Measurements from ENCODE around the gene LMO4.
A peak's percentile ranks its signal among the peaks of the same experiment; 100 is the strongest.

The LMO4 gene

DNA sequence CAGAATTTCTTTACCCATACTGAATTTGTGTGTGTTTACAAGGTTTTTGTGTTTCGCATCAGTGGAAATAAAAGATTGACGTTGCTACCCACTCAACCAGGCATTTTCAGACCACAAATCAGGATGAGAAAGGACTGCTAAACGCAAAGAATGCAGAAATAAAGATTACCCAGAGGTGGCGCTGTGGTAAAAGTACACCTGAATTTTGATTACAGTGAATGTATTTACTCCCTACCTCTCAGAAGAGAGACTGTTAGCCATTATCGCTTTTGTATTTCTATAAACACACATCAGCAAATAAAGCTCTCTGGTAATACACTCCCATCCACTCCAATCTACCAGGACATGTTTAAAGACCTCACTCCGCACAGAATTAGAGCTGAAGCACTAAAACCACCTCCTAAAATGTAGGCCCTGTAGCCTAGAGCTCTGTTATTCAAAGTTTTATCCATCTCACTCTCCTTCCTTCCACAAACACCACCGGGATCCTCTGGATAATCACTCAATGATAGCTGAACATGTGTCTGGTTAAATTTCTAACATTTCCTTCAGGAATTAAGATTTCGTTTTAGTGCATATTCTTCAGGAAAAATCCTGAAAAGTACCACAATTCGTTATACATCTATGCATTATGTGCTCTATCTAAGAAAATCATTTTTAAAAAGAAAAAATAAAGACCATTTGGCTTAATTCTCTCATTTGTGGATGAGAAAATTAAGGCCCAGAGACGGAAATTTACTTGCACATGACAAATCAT is 2.5 kb upstream of the LMO4 start:
- H3K9ac ChIP-seq: no peak overlapping the region

DNA sequence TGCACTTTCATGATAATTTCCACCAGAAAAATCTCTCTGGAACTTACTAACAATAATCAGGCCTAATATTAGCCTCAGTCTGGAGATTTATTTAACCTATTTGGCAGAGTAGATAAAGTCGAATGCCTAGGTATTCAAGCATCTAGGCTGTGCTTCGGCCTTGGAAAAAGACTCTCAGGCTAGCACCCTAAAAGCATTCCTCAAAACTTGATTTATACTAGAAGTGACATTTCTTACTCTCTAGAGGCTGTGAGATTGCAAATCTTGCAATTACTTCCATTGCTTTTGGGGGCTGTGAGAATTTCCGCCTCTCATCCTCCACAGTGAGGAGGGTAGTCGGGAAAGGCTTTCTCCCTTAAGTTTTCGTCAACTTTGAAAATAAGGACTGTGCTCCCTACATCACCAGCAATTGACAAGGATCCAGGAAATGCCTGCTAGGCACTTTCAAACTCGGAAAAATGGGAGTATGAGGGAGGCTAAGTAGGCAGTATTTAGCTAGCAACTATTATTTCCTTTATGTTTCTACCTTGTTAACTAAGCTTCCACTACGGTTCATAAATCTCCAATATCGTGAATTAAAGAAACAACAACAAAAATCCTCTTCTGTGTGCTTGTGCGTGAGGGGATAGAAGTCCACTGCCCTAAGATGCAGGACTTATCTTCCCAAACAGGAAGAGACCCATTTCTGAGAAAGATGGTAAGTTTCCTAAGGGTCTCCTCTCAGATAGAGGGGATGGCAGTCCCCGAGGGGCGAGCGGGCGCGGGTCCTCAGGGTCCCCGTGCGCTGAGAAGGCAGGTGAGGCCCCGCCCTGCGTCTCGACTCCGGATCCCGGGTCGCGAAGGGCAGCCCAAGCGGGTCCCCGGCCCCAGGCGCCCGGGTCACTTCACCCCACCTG is 1.1 kb upstream of the LMO4 start:
- no peak for TF ChIP-seq Cebpa-rat (IDR thresholded peaks at IDR 0.05)
- Histone ChIP-seq H3K4me3 (peak overlapping the region; percentile 69 to 87 (median 77)), H3K27me3 (no peaks in the 10 kb centered on the region), H3K4me2 (peak overlapping the region; percentile 83 to 94 (median 87)), H3K9ac (peak overlapping the region; percentile 88 to 97 (median 95)), H3K36me3 (peaks cover 0 to 9% (median 6%) of the 10 kb centered on the region in 11 experiments; a peak in 15 of 22 replicates), H4K20me1 (peaks cover 10 to 20% (median 11%) of the 10 kb centered on the region in 11 experiments; a peak in 21 of 22 replicates), H3K9me3 (replicated peaks in 1 of 11) (no peaks in the 10 kb centered on the region), H3K4me1 (peaks cover 8 to 34% (median 21%) of the 10 kb centered on the region in 10 experiments), H3K27ac (peak overlapping the region; percentile 78 to 97 (median 93))

More for the DNA sequence above, 2.5 kb upstream of the LMO4 start:
- Histone ChIP-seq H4K20me1 (peaks cover 0 to 9% (median 0%) of the 10 kb centered on the region in 11 experiments; a peak in 4 of 22 replicates), H3K4me3 (no peak overlapping the region), H3K4me1 (peaks cover 0 to 25% (median 13%) of the 10 kb centered on the region in 10 experiments; a peak in 16 of 20 replicates), H3K27ac (no peak overlapping the region), H3K36me3 (no peaks in the 10 kb centered on the region), H3K9me3 (replicated peaks in 1 of 11) (no peaks in the 10 kb centered on the region), H3K27me3 (no peaks in the 10 kb centered on the region), H3K4me2 (peak overlapping the region in 4 of 11 experiments; percentile 11 to 41 (median 18); a peak in 6 of 22 replicates)
- no peak for TF ChIP-seq Cebpa-rat (IDR thresholded peaks at IDR 0.05)

DNA sequence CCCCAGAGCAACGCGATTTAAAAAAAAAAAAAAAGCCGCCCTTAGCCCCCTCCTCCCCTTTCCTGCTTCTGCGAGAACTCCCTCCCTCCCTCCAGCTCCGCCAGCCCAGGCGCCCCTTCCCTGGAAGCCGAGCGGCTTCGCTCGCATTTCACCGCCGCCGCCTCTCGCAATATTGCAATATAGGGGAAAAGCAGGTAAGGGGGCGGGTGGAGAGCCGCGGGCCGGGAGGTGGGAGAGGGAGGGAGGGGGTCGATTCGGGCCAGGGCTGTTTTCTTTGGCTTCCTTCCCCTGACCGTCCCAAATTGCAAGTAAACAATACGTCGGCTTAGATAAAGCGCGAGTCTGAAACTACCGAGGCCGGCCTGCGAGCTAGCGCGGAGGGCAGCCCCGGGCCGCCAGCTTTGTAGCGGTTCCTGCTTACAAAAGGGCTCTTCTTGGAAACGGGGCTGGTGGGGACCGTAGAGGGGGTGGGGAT is 408 bp downstream of the LMO4 start:
- Histone ChIP-seq H3K4me3 (peak overlapping the region; percentile 69 to 87 (median 77)), H3K27ac (peak overlapping the region; percentile 78 to 97 (median 93)), H3K9ac (peak overlapping the region; percentile 88 to 97 (median 95)), H3K4me2 (peak overlapping the region in 10 of 11 experiments; percentile 33 to 99 (median 93); a peak in 14 of 22 replicates), H3K27me3 (no peaks in the 10 kb centered on the region), H3K9me3 (replicated peaks in 1 of 11) (no peaks in the 10 kb centered on the region), H4K20me1 (peaks cover 11 to 35% (median 21%) of the 10 kb centered on the region in 11 experiments; a peak in 21 of 22 replicates), H3K36me3 (peaks cover 0 to 20% (median 16%) of the 10 kb centered on the region in 11 experiments; a peak in 16 of 22 replicates), H3K4me1 (peaks cover 23 to 49% (median 36%) of the 10 kb centered on the region in 10 experiments)
- no peak for TF ChIP-seq Cebpa-rat (IDR thresholded peaks at IDR 0.05)

DNA sequence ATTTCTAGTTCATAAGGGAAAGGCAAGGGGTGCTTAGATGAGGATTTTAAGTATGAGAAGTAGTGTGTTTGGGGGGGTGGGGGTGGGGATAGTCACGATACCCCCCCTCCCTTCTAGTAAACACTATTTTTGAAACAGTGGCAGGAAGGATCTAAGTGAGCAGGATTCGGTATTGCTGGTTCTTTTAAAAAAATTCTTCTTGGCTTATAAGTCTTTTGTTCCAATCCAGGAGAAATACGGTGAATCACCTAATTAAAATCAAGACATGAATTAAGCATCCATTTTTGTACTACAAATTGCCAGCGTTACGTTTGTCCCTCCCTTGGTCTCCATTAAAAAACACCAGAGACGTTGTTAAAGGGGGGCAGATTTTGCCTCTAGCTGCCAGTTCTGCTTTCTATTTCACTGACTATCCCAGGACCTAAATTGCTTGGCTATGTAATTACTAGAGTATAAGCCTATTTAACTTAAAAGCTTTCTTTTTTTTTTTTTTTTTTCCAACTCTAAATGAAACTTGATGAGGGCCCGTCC is 911 bp downstream of the LMO4 start:
- TF ChIP-seq Cebpa-rat (IDR thresholded peaks at IDR 0.05): no peak
- Histone ChIP-seq H4K20me1 (peaks cover 11 to 40% (median 21%) of the 10 kb centered on the region in 11 experiments; a peak in 21 of 22 replicates), H3K4me1 (peaks cover 28 to 54% (median 41%) of the 10 kb centered on the region in 10 experiments), H3K27me3 (no peaks in the 10 kb centered on the region), H3K4me2 (peak overlapping the region; percentile 86 to 99 (median 96)), H3K4me3 (peak overlapping the region; percentile 69 to 87 (median 77)), H3K36me3 (peaks cover 0 to 21% (median 16%) of the 10 kb centered on the region in 11 experiments; a peak in 16 of 22 replicates), H3K27ac (peak overlapping the region; percentile 78 to 97 (median 93)), H3K9ac (peak overlapping the region; percentile 88 to 97 (median 95)), H3K9me3 (replicated peaks in 1 of 11) (no peaks in the 10 kb centered on the region)

DNA sequence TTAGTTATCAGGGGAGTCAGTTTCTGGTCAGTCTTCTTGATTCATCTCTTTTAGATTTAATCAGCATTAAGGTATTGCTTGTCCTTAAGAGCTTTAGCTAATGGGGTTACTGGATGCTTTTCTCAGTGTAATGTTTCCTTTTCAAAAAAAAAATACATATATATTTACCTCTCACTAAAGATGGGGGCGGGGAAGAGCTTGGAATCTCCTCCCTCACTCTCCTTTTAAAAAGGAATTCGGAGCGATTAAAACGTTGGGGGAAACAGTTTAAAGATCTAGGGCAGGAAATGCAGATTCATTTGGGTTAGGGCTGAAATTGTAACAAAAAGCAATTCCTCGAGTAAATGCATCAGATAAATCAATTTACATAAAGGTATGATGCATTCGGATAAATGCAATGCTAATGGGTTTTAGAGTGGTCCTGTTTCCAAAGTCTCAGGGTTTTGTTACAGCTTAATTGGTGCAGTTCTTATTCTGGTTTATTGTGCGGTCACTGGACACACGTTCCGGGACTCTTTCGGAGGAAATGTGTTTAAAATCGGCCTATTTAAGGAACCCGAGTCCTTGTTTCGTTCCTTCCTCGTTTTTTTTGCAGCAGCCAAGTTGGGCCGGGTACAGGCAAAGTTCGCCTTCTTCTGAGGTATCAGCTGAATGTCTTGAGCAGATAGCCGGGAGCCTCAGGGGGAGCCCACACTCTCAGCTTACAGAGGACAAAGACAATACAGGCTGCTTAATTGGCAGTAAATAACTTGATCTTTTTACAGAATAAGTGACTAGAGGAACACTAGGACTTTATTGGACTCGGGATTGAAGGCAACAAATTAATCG is 1.6 kb downstream of the LMO4 start:
- H3K4me3 ChIP-seq: peak overlapping the region; percentile 69 to 87 (median 77)
- H4K20me1 ChIP-seq: peaks cover 11 to 41% (median 21%) of the 10 kb centered on the region in 11 experiments; a peak in 21 of 22 replicates
- peak overlapping the region; percentile 78 to 97 (median 93) for H3K27ac ChIP-seq
- peaks cover 29 to 53% (median 42%) of the 10 kb centered on the region in 10 experiments for H3K4me1 ChIP-seq
- peaks cover 0 to 21% (median 16%) of the 10 kb centered on the region in 11 experiments; a peak in 16 of 22 replicates for H3K36me3 ChIP-seq
- no peak for TF ChIP-seq Cebpa-rat (IDR thresholded peaks at IDR 0.05)
- H3K27me3 ChIP-seq: no peaks in the 10 kb centered on the region
- H3K9ac ChIP-seq: peak overlapping the region; percentile 88 to 97 (median 95)
- peak overlapping the region; percentile 86 to 99 (median 96) for H3K4me2 ChIP-seq
- H3K9me3 ChIP-seq (replicated peaks in 1 of 11): no peaks in the 10 kb centered on the region

DNA sequence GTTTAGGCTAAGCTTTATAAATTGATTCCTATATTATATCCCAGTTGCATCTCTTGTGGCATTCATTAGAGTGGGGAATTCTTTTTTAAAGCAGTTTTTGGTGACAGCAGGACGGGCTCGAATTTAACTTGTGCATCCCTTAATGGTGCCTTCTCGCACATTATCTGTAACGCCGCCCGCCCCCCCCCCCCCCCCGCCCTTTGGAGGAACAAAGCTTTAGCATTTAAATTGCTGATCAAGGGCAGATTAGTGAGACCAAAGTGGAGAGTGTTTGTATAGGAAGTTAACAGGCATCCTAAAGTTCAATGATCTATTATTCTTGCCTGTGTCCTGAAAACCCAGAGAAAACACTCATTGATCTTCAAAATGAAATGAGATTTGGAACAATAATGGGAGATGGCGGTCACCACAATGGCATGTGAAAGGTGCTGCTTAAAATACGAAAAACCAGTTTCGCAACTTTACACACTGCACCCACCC is 2.2 kb downstream of the LMO4 start:
- Histone ChIP-seq H4K20me1 (peaks cover 11 to 44% (median 23%) of the 10 kb centered on the region in 11 experiments; a peak in 21 of 22 replicates), H3K4me1 (peaks cover 33 to 51% (median 43%) of the 10 kb centered on the region in 10 experiments), H3K4me3 (peak overlapping the region; percentile 69 to 87 (median 77)), H3K27ac (peak overlapping the region; percentile 17 to 97 (median 93); a peak in 21 of 22 replicates), H3K9ac (peak overlapping the region; percentile 88 to 97 (median 95); a peak in 21 of 22 replicates), H3K4me2 (peak overlapping the region; percentile 90 to 99 (median 96)), H3K9me3 (replicated peaks in 1 of 11) (no peaks in the 10 kb centered on the region), H3K36me3 (peaks cover 0 to 22% (median 16%) of the 10 kb centered on the region in 11 experiments; a peak in 16 of 22 replicates), H3K27me3 (no peaks in the 10 kb centered on the region)
- peak in 1 of 11 experiments; percentile 13; a peak in 1 of 22 replicates for TF ChIP-seq Cebpa-rat (IDR thresholded peaks at IDR 0.05)
